HCT116 (cell line): ENCODE results near the gene POLE. TPM values are rescaled to one million over a fixed set of nuclear protein-coding genes. Genes with fewer than 3 reads are reported as not detected.

ENCODE experiments used
- ATAC-seq: fragments of 200-7000 bp; cut with Tn5 transposase; 2 replicates; pipeline ENCODE4 v1.9.1; 2020; ENCODE audit warnings: mild to moderate bottlenecking, moderate library complexity
- BruUV-seq: library from RNA; stranded (reverse); fragments of 400-500 nt; replicated peaks from 2 replicates; lab custom pipeline; 2021; lab: Mats Ljungman, UMichigan
- CTCF ChIA-PET: fragments of 300-600 bp; sonication (Branson Sonifier 250); formaldehyde crosslinking; loops from one replicate; lab custom pipeline; 2021; ENCODE audit warnings: antibody characterized with exemption; lab: Charles Lee
- POLR2A ChIA-PET: fragments of 300-600, 350-600 bp; sonication (Branson Sonifier 250); formaldehyde crosslinking; loops from one replicate; lab custom pipeline; 2021; ENCODE audit warnings: antibody characterized with exemption; lab: Charles Lee
- RAD21 ChIA-PET, 2 experiments: fragments of 300-600 bp; sonication (Branson Sonifier 250); formaldehyde crosslinking; loops; one replicate each; lab custom pipeline; 2023; ENCODE audit warnings: low total read pairs in 2 of 2; ENCODE audit not compliant: uncharacterized antibody in 2 of 2, unreplicated experiment in 2 of 2, low non-redundant PET in 1 of 2; lab: Charles Lee
- DNase-seq: peaks from one replicate; pipeline ENCODE4 v3.0.0-alpha.2; 2010; ENCODE audit warnings: low read depth, low spot score
- H2AFZ ChIP-seq: fragments of 200-600 bp; shearing (Covaris generic), sonication (generic); 2 replicates; pipeline ENCODE4 v1.6.1; 2017; ENCODE audit warnings: low read depth, mixed run types, mixed read lengths, antibody characterized with exemption, low read length; ENCODE audit not compliant: poor library complexity, severe bottlenecking
- H3K27ac ChIP-seq: 2 replicates; pipeline ENCODE4 v1.5.1; 2012; ENCODE audit warnings: low read depth, low read length
- H3K27me3 ChIP-seq: fragments of 200-600 bp; sonication (generic); 2 replicates; pipeline ENCODE4 v1.6.1; 2016; ENCODE audit warnings: mixed run types, low read length, mixed read lengths; ENCODE audit not compliant: insufficient read depth
- H3K36me3 ChIP-seq, 2 experiments: fragments of 200-500 bp in 1 of 2; fragments of 200-600 bp in 1 of 2; sonication (Bioruptor generic) in 1 of 2; sonication (generic) in 1 of 2; 2 replicates each; pipeline versions ENCODE4 v1.5.1 to v1.6.1; 2014 to 2016; ENCODE audit warnings: low read length in 2 of 2, inconsistent platforms in 1 of 2, mixed read lengths in 1 of 2, mixed run types in 1 of 2; ENCODE audit not compliant: insufficient read depth in 2 of 2, control insufficient read depth in 1 of 2
- H3K4me1 ChIP-seq, 2 experiments: fragments of 200-600 bp in 1 of 2; sonication (generic) in 1 of 2; 2 replicates each; pipeline versions ENCODE4 v1.5.1 to v1.6.1; 2012 to 2017; ENCODE audit warnings: low read length in 2 of 2, inconsistent platforms in 1 of 2, mild to moderate bottlenecking in 1 of 2, mixed read lengths in 1 of 2, mixed run types in 1 of 2, moderate library complexity in 1 of 2; ENCODE audit not compliant: insufficient read depth in 2 of 2, control insufficient read depth in 1 of 2
- H3K4me2 ChIP-seq: fragments of 200-600 bp; sonication (generic); 2 replicates; pipeline ENCODE4 v1.6.1; 2017; ENCODE audit warnings: mixed run types, low read length, mixed read lengths
- H3K4me3 ChIP-seq, 2 experiments: fragments of 200-600 bp in 1 of 2; sonication (generic) in 1 of 2; replicated peaks in 1 of 2; 2 replicates each; pipeline ENCODE4 v1.5.1; 2011 to 2016; ENCODE audit warnings: low read length in 2 of 2, control low read depth in 1 of 2, low read depth in 1 of 2, mild to moderate bottlenecking in 1 of 2, mixed read lengths in 1 of 2, mixed run types in 1 of 2
- H3K79me2 ChIP-seq: fragments of 200-600 bp; sonication (generic); 2 replicates; pipeline ENCODE4 v1.6.1; 2017; ENCODE audit warnings: mild to moderate bottlenecking, mixed run types, low read length, moderate library complexity, mixed read lengths; ENCODE audit not compliant: insufficient read depth
- H3K9ac ChIP-seq: fragments of 200-600 bp; sonication (generic); 2 replicates; pipeline ENCODE4 v1.6.1; 2016; ENCODE audit warnings: low read length, mixed read lengths
- H3K9me2 ChIP-seq: fragments of 200-600 bp; sonication (generic), shearing (Covaris generic); 2 replicates; pipeline ENCODE4 v1.6.1; 2017; ENCODE audit warnings: mixed run types, mild to moderate bottlenecking, moderate library complexity; ENCODE audit not compliant: insufficient read depth
- H3K9me3 ChIP-seq, 2 experiments: fragments of 200-500 bp in 1 of 2; fragments of 200-600 bp in 1 of 2; sonication (Bioruptor generic) in 1 of 2; sonication (generic) in 1 of 2; 2 replicates each; pipeline ENCODE4 v1.6.1; 2014 to 2017; ENCODE audit warnings: low read length in 2 of 2, mixed read lengths in 2 of 2, inconsistent platforms in 1 of 2, low read depth in 1 of 2, mild to moderate bottlenecking in 1 of 2, mixed run types in 1 of 2, moderate library complexity in 1 of 2; ENCODE audit not compliant: control insufficient read depth in 1 of 2, insufficient read depth in 1 of 2
- H4K20me1 ChIP-seq: fragments of 200-600 bp; sonication (generic), shearing (Covaris generic); 2 replicates; pipeline ENCODE4 v1.6.1; 2017; ENCODE audit warnings: mixed run types, mild to moderate bottlenecking, moderate library complexity; ENCODE audit not compliant: insufficient read depth
- CBX3 ChIP-seq: IDR thresholded peaks from 2 replicates; pipeline ENCODE4 v1.6.1; 2012; ENCODE audit warnings: low read depth
- EGR1 ChIP-seq: IDR thresholded peaks from 2 replicates; pipeline ENCODE4 v1.6.1; 2012; ENCODE audit warnings: low read depth
- ELF1 ChIP-seq: IDR thresholded peaks from 2 replicates; pipeline ENCODE4 v1.6.1; 2012; ENCODE audit warnings: low read depth, borderline replicate concordance
- EZH2 ChIP-seq: fragments of 200-600 bp; sonication (generic); IDR thresholded peaks from 2 replicates; pipeline ENCODE4 v1.6.1; 2017; ENCODE audit warnings: antibody characterized with exemption, mixed run types
- EZH2phosphoT487 ChIP-seq: fragments of 200-600 bp; IDR thresholded peaks from 2 replicates; pipeline ENCODE4 v1.6.1; 2018; ENCODE audit warnings: antibody characterized with exemption, borderline replicate concordance
- FOSL1 ChIP-seq: IDR thresholded peaks from 2 replicates; pipeline ENCODE4 v1.6.1; 2012; ENCODE audit warnings: low read depth
- JUND ChIP-seq: IDR thresholded peaks from 2 replicates; pipeline ENCODE4 v1.6.1; 2012
- POLR2A ChIP-seq: IDR thresholded peaks from 2 replicates; pipeline ENCODE4 v1.7.0; 2011; ENCODE audit warnings: borderline replicate concordance; ENCODE audit not compliant: insufficient read depth, insufficient read length; ENCODE audit errors: extremely low read depth
- POLR2AphosphoS5 ChIP-seq: IDR thresholded peaks from 2 replicates; pipeline ENCODE4 v1.6.1; 2011; ENCODE audit warnings: mild to moderate bottlenecking, low read depth, low read length, moderate library complexity
- RAD21 ChIP-seq: IDR thresholded peaks from 2 replicates; pipeline ENCODE4 v1.6.1; 2012; ENCODE audit warnings: low read depth, mild to moderate bottlenecking
- SP1 ChIP-seq: IDR thresholded peaks from 2 replicates; pipeline ENCODE4 v1.6.1; 2012; ENCODE audit warnings: low read depth
- TCF7L2 ChIP-seq: IDR thresholded peaks from 2 replicates; pipeline ENCODE4 v1.7.0; 2011; ENCODE audit warnings: borderline replicate concordance, inconsistent platforms; ENCODE audit not compliant: insufficient read depth, insufficient read length; ENCODE audit errors: extremely low read depth
- YY1 ChIP-seq: IDR thresholded peaks from 2 replicates; pipeline ENCODE4 v1.6.1; 2011; ENCODE audit warnings: low read length, low read depth, moderate library complexity, mild to moderate bottlenecking; ENCODE audit not compliant: insufficient replicate concordance; ENCODE audit errors: extremely low read depth
- ZFX ChIP-seq: fragments of 450-650 bp; IDR thresholded peaks from 2 replicates; pipeline ENCODE4 v1.6.1; 2017
- intact Hi-C: fragments of 100-400 bp; cut with micrococcal nuclease; formaldehyde crosslinking; loops from 2 replicates; pipeline ENCODE4 v1.10.0; 2022
- total RNA-seq: library from RNA; stranded (reverse); gene quantifications from one replicate; pipeline ENCODE4 v1.2.1, GENCODE V29; 2021; ENCODE audit not compliant: unreplicated experiment
- TF ChIP-seq, protein P1 (sequence below): IDR thresholded peaks from 2 replicates; pipeline ENCODE4 v1.6.1; 2012; ENCODE audit warnings: low read depth
- TF ChIP-seq, protein P2 (sequence below): IDR thresholded peaks from 2 replicates; pipeline ENCODE4 v1.6.1; 2011; ENCODE audit warnings: mild to moderate bottlenecking, low read length, moderate library complexity; ENCODE audit not compliant: insufficient replicate concordance; ENCODE audit errors: extremely low read depth

The POLE gene
- total RNA-seq, 1 experiment from 2014 or later: 128 TPM

DNA sequence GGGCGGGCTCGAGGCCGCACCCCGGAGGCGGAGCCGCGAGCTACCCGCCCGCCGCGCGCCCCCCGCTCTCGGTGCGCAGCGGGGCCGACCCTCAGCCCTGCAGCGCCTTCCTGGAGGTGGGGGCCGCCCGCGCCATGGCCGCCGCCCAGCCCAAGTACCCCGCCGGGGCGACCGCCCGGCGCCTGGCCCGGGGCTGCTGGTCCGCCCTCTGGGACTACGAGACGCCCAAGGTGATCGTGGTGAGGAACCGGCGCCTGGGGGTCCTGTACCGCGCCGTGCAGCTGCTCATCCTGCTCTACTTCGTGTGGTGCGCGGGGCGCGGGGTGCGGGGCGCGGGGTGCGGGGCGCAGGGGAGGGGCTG, 68.5 kb downstream of the POLE start, which contains the start of gene P2RX2:
TSS of gene P2RX2 (plus strand) at position 94 of the 361 bp plus-strand sequence. CDS start at position 135, 41 bp downstream.
- Histone ChIP-seq H3K9me3 (no peaks in the 10 kb centered on the region), H2AFZ (no peak within 1 kb of the TSS), H3K9me2 (no peaks in the 10 kb centered on the region), H3K4me1 (peaks cover 0 to 22% of the 10 kb centered on the region in 2 experiments; a peak in 2 of 4 replicates), H3K4me2 (no peak within 1 kb of the TSS), H3K36me3 (no peaks in the 10 kb centered on the region), H4K20me1 (no peaks in the 10 kb centered on the region), H3K79me2 (no peaks in the 10 kb centered on the region), H3K4me3 (no peak within 1 kb of the TSS), H3K27ac (no peak within 1 kb of the TSS), H3K27me3 (no peaks in the 10 kb centered on the region), H3K9ac (no peak within 1 kb of the TSS)
- BruUV-seq: no TSS peak
- DNase-seq: no peak
- TF ChIP-seq EZH2: no peak
- no peak for TF ChIP-seq FOSL1
- no peak for TF ChIP-seq TCF7L2
- TF ChIP-seq POLR2AphosphoS5: no peak
- no peak for TF ChIP-seq RAD21
- no peak for TF ChIP-seq EZH2phosphoT487
- TF ChIP-seq POLR2A: no peak
- TF ChIP-seq SP1: no peak
- no peak for TF ChIP-seq YY1
- TF ChIP-seq ELF1: no peak
- TF ChIP-seq ZFX: no peak
- TF ChIP-seq JUND: no peak
- no peak for TF ChIP-seq CBX3
- TF ChIP-seq, protein P1, sequence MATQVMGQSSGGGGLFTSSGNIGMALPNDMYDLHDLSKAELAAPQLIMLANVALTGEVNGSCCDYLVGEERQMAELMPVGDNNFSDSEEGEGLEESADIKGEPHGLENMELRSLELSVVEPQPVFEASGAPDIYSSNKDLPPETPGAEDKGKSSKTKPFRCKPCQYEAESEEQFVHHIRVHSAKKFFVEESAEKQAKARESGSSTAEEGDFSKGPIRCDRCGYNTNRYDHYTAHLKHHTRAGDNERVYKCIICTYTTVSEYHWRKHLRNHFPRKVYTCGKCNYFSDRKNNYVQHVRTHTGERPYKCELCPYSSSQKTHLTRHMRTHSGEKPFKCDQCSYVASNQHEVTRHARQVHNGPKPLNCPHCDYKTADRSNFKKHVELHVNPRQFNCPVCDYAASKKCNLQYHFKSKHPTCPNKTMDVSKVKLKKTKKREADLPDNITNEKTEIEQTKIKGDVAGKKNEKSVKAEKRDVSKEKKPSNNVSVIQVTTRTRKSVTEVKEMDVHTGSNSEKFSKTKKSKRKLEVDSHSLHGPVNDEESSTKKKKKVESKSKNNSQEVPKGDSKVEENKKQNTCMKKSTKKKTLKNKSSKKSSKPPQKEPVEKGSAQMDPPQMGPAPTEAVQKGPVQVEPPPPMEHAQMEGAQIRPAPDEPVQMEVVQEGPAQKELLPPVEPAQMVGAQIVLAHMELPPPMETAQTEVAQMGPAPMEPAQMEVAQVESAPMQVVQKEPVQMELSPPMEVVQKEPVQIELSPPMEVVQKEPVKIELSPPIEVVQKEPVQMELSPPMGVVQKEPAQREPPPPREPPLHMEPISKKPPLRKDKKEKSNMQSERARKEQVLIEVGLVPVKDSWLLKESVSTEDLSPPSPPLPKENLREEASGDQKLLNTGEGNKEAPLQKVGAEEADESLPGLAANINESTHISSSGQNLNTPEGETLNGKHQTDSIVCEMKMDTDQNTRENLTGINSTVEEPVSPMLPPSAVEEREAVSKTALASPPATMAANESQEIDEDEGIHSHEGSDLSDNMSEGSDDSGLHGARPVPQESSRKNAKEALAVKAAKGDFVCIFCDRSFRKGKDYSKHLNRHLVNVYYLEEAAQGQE: no peak
- TF ChIP-seq EGR1: no peak
- TF ChIP-seq, protein P2, sequence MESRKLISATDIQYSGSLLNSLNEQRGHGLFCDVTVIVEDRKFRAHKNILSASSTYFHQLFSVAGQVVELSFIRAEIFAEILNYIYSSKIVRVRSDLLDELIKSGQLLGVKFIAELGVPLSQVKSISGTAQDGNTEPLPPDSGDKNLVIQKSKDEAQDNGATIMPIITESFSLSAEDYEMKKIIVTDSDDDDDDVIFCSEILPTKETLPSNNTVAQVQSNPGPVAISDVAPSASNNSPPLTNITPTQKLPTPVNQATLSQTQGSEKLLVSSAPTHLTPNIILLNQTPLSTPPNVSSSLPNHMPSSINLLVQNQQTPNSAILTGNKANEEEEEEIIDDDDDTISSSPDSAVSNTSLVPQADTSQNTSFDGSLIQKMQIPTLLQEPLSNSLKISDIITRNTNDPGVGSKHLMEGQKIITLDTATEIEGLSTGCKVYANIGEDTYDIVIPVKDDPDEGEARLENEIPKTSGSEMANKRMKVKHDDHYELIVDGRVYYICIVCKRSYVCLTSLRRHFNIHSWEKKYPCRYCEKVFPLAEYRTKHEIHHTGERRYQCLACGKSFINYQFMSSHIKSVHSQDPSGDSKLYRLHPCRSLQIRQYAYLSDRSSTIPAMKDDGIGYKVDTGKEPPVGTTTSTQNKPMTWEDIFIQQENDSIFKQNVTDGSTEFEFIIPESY: no peak
- no peak for ATAC-seq
- ChIA-PET RAD21 (no interaction called here), POLR2A (no interaction called here), CTCF (interaction anchor here (1.4 kb wide), 1 partner anchor 205 kb away, joined by 5 read pairs; no protein-coding TSS in a partner anchor)
- intact Hi-C loops: loop anchor here (5.0 kb wide), 1 partner anchor 466 kb away; no protein-coding TSS in a partner anchor
